Measurements from ENCODE around the gene GIT1.

GRCh38 chr17:29578626-29579485 lies 10.6 kb downstream of the GIT1 start:
- TF ChIP-seq, protein P1, sequence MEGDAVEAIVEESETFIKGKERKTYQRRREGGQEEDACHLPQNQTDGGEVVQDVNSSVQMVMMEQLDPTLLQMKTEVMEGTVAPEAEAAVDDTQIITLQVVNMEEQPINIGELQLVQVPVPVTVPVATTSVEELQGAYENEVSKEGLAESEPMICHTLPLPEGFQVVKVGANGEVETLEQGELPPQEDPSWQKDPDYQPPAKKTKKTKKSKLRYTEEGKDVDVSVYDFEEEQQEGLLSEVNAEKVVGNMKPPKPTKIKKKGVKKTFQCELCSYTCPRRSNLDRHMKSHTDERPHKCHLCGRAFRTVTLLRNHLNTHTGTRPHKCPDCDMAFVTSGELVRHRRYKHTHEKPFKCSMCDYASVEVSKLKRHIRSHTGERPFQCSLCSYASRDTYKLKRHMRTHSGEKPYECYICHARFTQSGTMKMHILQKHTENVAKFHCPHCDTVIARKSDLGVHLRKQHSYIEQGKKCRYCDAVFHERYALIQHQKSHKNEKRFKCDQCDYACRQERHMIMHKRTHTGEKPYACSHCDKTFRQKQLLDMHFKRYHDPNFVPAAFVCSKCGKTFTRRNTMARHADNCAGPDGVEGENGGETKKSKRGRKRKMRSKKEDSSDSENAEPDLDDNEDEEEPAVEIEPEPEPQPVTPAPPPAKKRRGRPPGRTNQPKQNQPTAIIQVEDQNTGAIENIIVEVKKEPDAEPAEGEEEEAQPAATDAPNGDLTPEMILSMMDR (conservative IDR thresholded peaks at IDR 0.05; ENCODE audit: low read depth in 2 of 2), result no peak
- TF ChIP-seq POLR2AphosphoS5 (IDR thresholded peaks at IDR 0.05; ENCODE audit: low read depth), result no peak
- no peak for TF ChIP-seq REST (IDR thresholded peaks at IDR 0.05; ENCODE audit: unreplicated experiment)
- no peak for TF ChIP-seq ETS1 (IDR thresholded peaks at IDR 0.05)
- TF ChIP-seq EZH2phosphoT487 (IDR thresholded peaks at IDR 0.05; ENCODE audit: unreplicated experiment), result no peak
- TF ChIP-seq STAT1 (IDR thresholded peaks at IDR 0.05; ENCODE audit: unreplicated experiment), result no peak

Data from GM23338 (cell line).